CD4-positive, alpha-beta T cell treated with Interleukin-4 for 1 hour (primary cell): ENCODE measurements around the gene CDH4.

Experiments used
- DNase-seq, 2 donors: peaks; one replicate each; pipeline ENCODE4 v3.0.0-alpha.2; 2020 to 2022

CDH4 gene

GRCh38 chr20:61570646-61571195 lies 318.7 kb downstream of the CDH4 start:
- DNase-seq, result no peak

GRCh38 chr20:61571221-61571620 lies 319.2 kb downstream of the CDH4 start:
- no peak for DNase-seq

GRCh38 chr20:61571916-61572711 lies 320.1 kb downstream of the CDH4 start:
- no peak for DNase-seq

GRCh38 chr20:61572789-61573188 lies 320.7 kb downstream of the CDH4 start:
- no peak for DNase-seq

- no peak for DNase-seq
Observed at GRCh38 chr20:61573415-61574305, 321.6 kb downstream of the CDH4 start.

GRCh38 chr20:61575151-61575937 lies 323.3 kb downstream of the CDH4 start:
- no peak for DNase-seq

GRCh38 chr20:61576372-61576771 lies 324.3 kb downstream of the CDH4 start:
- DNase-seq, result no peak

GRCh38 chr20:61577065-61577464 lies 325.0 kb downstream of the CDH4 start:
- no peak for DNase-seq

- DNase-seq, result no peak
Observed at GRCh38 chr20:61579908-61580307, 327.8 kb downstream of the CDH4 start.

- DNase-seq, result no peak
Observed at GRCh38 chr20:61580958-61581824, 329.1 kb downstream of the CDH4 start.

- DNase-seq, result no peak
Observed at GRCh38 chr20:61581825-61582188, 329.7 kb downstream of the CDH4 start.

GRCh38 chr20:61582196-61582923 lies 330.3 kb downstream of the CDH4 start:
- DNase-seq, result no peak

- DNase-seq, result no peak
Observed at GRCh38 chr20:61583356-61583755, 331.3 kb downstream of the CDH4 start.

- no peak for DNase-seq
Observed at GRCh38 chr20:61584851-61585250, 332.8 kb downstream of the CDH4 start.

GRCh38 chr20:61585764-61586163 lies 333.7 kb downstream of the CDH4 start:
- no peak for DNase-seq

GRCh38 chr20:61587036-61587435 lies 335.0 kb downstream of the CDH4 start:
- no peak for DNase-seq

- DNase-seq, result no peak
Observed at GRCh38 chr20:61587681-61588289, 335.7 kb downstream of the CDH4 start.

GRCh38 chr20:61588411-61589385 lies 336.6 kb downstream of the CDH4 start:
- no peak for DNase-seq

- DNase-seq, result no peak
Observed at GRCh38 chr20:61590236-61590635, 338.2 kb downstream of the CDH4 start.
